ENCODE data around the gene CST3.

CST3 gene

DNA sequence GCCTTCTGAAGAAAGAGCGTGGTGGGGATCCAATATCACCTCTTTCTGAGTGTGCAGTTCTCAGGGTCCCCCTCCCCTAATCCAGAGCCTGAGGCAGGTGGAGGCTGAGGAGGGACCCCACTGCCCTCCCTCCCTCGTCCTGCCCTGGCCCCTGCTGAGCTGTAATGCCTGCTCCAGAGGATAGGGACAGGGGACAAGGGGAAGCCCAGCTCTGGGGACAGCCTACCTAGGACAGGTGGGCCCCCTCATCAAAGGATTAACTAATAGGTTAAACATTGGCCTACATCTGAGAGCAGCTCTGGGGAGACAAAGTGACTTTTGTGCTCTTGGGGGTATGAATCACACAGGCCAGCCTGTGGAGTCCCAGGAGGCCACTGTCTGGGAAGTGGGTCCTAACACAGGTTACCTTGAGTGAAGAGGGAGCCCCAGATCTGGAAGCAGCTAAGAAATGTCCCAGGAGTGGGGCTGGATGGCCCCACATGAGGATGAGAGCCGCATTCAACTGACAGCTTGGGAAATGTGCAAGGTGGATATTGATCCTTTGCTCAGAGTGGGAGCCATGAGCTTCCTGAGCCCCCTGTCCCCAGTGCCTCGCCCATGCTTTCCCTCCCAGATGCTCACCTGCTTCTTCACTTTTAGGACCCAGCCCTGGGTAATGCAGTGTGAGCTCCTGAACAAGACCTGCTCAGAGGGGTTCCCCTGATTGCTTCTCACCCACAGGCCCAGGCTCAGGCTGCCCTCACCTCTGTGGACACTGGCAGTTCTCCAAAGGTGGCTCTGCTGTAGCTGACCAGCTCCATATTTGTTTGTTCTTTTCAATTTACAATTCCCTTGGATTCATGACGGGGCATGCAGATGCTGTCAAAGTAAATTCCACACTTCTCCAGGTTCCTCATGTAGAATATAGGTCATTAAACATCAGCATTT lies 51.7 kb downstream of the CST3 start:
- peaks cover 6% of the 10 kb centered on the region for H3K27me3 ChIP-seq (ENCODE audit: control insufficient read depth, insufficient read depth, low read length)
- H3K4me1 ChIP-seq (ENCODE audit: control insufficient read depth, low read depth, low read length): peaks cover 4% of the 10 kb centered on the region
- H3K9ac ChIP-seq (ENCODE audit: low read length): no peak overlapping the region
- no peaks in the 10 kb centered on the region for H3K36me3 ChIP-seq (ENCODE audit: control insufficient read depth, low read depth, low read length)
- H3K27ac ChIP-seq (ENCODE audit: low read length): no peak overlapping the region
- no peaks in the 10 kb centered on the region for H3K9me3 ChIP-seq (ENCODE audit: control insufficient read depth, low read depth, low read length)
- no peak overlapping the region for H3K4me3 ChIP-seq (ENCODE audit: low read length)

DNA sequence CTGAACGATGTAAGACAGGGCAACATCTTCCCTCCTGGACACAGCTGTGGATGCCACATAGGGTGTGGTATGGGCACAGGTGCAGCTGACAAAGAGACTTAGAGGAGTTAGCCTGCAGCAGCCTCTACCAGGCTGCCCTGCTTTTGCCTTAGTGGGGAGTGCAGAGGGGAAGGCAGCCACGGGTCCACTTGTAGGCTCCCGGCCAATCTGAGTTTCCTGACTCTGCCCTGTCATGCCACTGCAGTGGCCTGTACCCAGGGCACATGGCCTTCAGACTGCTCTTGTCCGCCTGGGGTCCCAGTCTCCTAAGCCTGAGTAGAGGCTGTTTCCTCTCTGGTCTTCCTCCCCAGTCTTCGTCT lies 52.3 kb downstream of the CST3 start:
- Histone ChIP-seq H3K9ac (ENCODE audit: low read length) (no peak overlapping the region), H3K9me3 (ENCODE audit: control insufficient read depth, low read depth, low read length) (no peaks in the 10 kb centered on the region), H3K36me3 (ENCODE audit: control insufficient read depth, low read depth, low read length) (no peaks in the 10 kb centered on the region), H3K27ac (ENCODE audit: low read length) (no peak overlapping the region), H3K4me1 (ENCODE audit: control insufficient read depth, low read depth, low read length) (peaks cover 4% of the 10 kb centered on the region), H3K4me3 (ENCODE audit: low read length) (no peak overlapping the region), H3K27me3 (ENCODE audit: control insufficient read depth, insufficient read depth, low read length) (peaks cover 6% of the 10 kb centered on the region)

DNA sequence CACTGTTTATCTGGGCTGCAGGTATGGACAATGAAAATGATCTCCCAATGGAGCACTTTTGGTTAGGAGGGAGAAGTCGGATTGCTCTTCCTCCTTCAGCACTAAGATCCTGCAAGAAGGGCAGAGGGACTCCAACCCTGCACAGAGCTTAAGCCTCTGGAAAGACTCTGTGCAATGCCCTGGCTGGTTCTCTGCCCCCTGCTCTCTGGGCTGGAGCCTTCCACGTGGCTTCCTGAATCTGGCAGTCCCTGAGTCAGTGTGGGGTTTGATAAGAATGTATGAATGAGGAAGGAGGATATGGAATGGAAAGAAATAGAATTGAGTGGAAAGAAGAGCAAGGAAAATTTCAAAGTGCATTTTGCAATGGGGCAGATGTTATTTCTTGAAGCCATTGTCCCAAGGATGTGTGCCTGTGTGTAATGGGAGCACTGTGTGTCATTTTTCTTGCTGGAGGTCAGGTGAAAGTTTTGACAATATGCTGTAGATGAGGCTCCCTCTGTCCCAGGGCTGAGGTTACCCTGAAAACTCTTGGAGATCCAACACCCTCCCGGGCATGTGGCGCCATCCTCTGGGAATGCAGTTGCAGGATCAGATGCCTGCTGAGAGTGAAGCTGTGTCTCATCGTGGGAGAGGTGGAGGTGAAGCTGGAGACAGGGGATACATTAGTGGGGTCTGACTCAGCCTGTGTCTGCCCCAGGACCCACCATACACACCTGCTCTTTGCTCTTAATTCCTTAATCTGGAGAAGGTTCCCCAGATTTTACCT lies 53.1 kb downstream of the CST3 start:
- Histone ChIP-seq H3K9me3 (ENCODE audit: control insufficient read depth, low read depth, low read length) (no peaks in the 10 kb centered on the region), H3K4me3 (ENCODE audit: low read length) (no peak overlapping the region), H3K27me3 (ENCODE audit: control insufficient read depth, insufficient read depth, low read length) (peaks cover 6% of the 10 kb centered on the region), H3K27ac (ENCODE audit: low read length) (no peak overlapping the region), H3K4me1 (ENCODE audit: control insufficient read depth, low read depth, low read length) (peaks cover 4% of the 10 kb centered on the region), H3K9ac (ENCODE audit: low read length) (no peak overlapping the region), H3K36me3 (ENCODE audit: control insufficient read depth, low read depth, low read length) (no peaks in the 10 kb centered on the region)
